Neuronal stem cell (in vitro differentiated cells): ENCODE measurements around the gene P2RX7.

ENCODE experiments used
- DNase-seq: peaks from one replicate; pipeline ENCODE4 v3.0.0-alpha.2; 2013; ENCODE audit warnings: low spot score
- H2AFZ ChIP-seq: one replicate; pipeline ENCODE4 v1.6.1; 2013; ENCODE audit warnings: mild to moderate bottlenecking, low read length, inconsistent platforms
- H2AK5ac ChIP-seq: 2 replicates; pipeline ENCODE4 v1.6.1; 2013; ENCODE audit warnings: low read depth, mild to moderate bottlenecking, inconsistent platforms, low read length, moderate library complexity, mixed read lengths
- H2BK120ac ChIP-seq: 2 replicates; pipeline ENCODE4 v1.6.1; 2013; ENCODE audit warnings: low read depth, mild to moderate bottlenecking, inconsistent platforms, low read length, moderate library complexity, mixed read lengths
- H2BK12ac ChIP-seq: one replicate; pipeline ENCODE4 v1.6.1; 2013; ENCODE audit warnings: low read length, inconsistent platforms
- H2BK15ac ChIP-seq: 2 replicates; pipeline ENCODE4 v1.6.1; 2013; ENCODE audit warnings: mild to moderate bottlenecking, low read length, inconsistent platforms, mixed read lengths
- H2BK5ac ChIP-seq: one replicate; pipeline ENCODE4 v1.6.1; 2013; ENCODE audit warnings: inconsistent platforms, mild to moderate bottlenecking, low read length, moderate library complexity
- H3K14ac ChIP-seq: one replicate; pipeline ENCODE4 v1.6.1; 2013; ENCODE audit warnings: low read length, inconsistent platforms
- H3K18ac ChIP-seq: 2 replicates; pipeline ENCODE4 v1.6.1; 2013; ENCODE audit warnings: low read length, inconsistent platforms
- H3K23ac ChIP-seq: 2 replicates; pipeline ENCODE4 v1.6.1; 2013; ENCODE audit warnings: low read depth, mild to moderate bottlenecking, mixed read lengths, low read length, inconsistent platforms; ENCODE audit not compliant: poor library complexity
- H3K27ac ChIP-seq: replicated peaks from 3 replicates; pipeline ENCODE4 v1.5.1; 2013; ENCODE audit warnings: low read length, inconsistent platforms
- H3K27me3 ChIP-seq, 3 experiments: 2 replicates each; pipeline ENCODE4 v1.6.1; 2013; ENCODE audit warnings: low read length in 3 of 3, mild to moderate bottlenecking in 2 of 3, inconsistent platforms in 1 of 3, low read depth in 1 of 3, mixed read lengths in 1 of 3, moderate library complexity in 1 of 3; ENCODE audit not compliant: control insufficient read depth in 3 of 3, insufficient read depth in 3 of 3
- H3K36me3 ChIP-seq, 2 donors: replicated peaks in 1 of 2; 2 replicates each; pipeline ENCODE4 v1.6.1; 2013; ENCODE audit warnings: low read length in 2 of 2; ENCODE audit not compliant: control insufficient read depth in 2 of 2, insufficient read depth in 2 of 2
- H3K4ac ChIP-seq: 2 replicates; pipeline ENCODE4 v1.6.1; 2013; ENCODE audit warnings: inconsistent platforms, mild to moderate bottlenecking, low read length, moderate library complexity
- H3K4me1 ChIP-seq, 2 donors: 1 replicate in 1 of 2; 2 replicates in 1 of 2; pipeline ENCODE4 v1.6.1; 2013; ENCODE audit warnings: low read length in 2 of 2, low read depth in 1 of 2; ENCODE audit not compliant: control insufficient read depth in 2 of 2, insufficient read depth in 1 of 2
- H3K4me2 ChIP-seq: one replicate; pipeline ENCODE4 v1.6.1; 2013; ENCODE audit warnings: mild to moderate bottlenecking, low read length, inconsistent platforms; ENCODE audit not compliant: insufficient read depth, poor library complexity, severe bottlenecking
- H3K4me3 ChIP-seq, 2 donors: 2 replicates each; pipeline ENCODE4 v1.5.1; 2013; ENCODE audit warnings: low read length in 2 of 2, mild to moderate bottlenecking in 2 of 2, inconsistent platforms in 1 of 2, moderate library complexity in 1 of 2
- H3K79me1 ChIP-seq: one replicate; pipeline ENCODE4 v1.6.1; 2013; ENCODE audit warnings: low read depth, mild to moderate bottlenecking, inconsistent platforms, low read length, moderate library complexity
- H3K9ac ChIP-seq: one replicate; pipeline ENCODE4 v1.6.1; 2013; ENCODE audit warnings: mild to moderate bottlenecking, low read depth, low read length, inconsistent platforms; ENCODE audit not compliant: poor library complexity
- H3K9me3 ChIP-seq, 2 donors: replicated peaks in 1 of 2; 2 replicates each; pipeline versions ENCODE3 to v1.6.1; 2013; ENCODE audit warnings: low read length in 2 of 2, mild to moderate bottlenecking in 2 of 2, inconsistent platforms in 1 of 2, low read depth in 1 of 2, mixed read lengths in 1 of 2, moderate library complexity in 1 of 2; ENCODE audit not compliant: control insufficient read depth in 2 of 2, insufficient read depth in 1 of 2
- H4K8ac ChIP-seq: one replicate; pipeline ENCODE4 v1.6.1; 2013; ENCODE audit warnings: low read depth, mild to moderate bottlenecking, inconsistent platforms, low read length, moderate library complexity
- H4K91ac ChIP-seq: one replicate; pipeline ENCODE4 v1.6.1; 2013; ENCODE audit warnings: low read length, low read depth, mild to moderate bottlenecking, inconsistent platforms; ENCODE audit not compliant: poor library complexity
- WGBS, 2 donors: extraction: QIAGEN DNeasy Blood & Tissue Kit; methylation state at CpG; one replicate each; pipeline ENCODE4 v1.1.7; 2013; ENCODE audit warnings: missing lambda C conversion rate in 2 of 2, mixed read lengths in 1 of 2; ENCODE audit not compliant: insufficient read length in 2 of 2, insufficient replicate concordance in 1 of 2; ENCODE audit errors: extremely low coverage in 2 of 2; 5-methylcytosine and 5-hydroxymethylcytosine counted together

Gene P2RX7

GRCh38 chr12:121123488-121123887, 9.2 kb upstream of the P2RX7 start:
- no peak overlapping the region for H3K27ac ChIP-seq
- H3K4me1 ChIP-seq, result no peaks in the 10 kb centered on the region
- no peak overlapping the region for H2AK5ac ChIP-seq
- peaks cover 0 to 1% of the 10 kb centered on the region in 2 donors for H3K9me3 ChIP-seq
- no peak overlapping the region for H2AFZ ChIP-seq
- no peak overlapping the region for H3K9ac ChIP-seq
- no peak overlapping the region for H4K91ac ChIP-seq
- H3K36me3 ChIP-seq, result no peaks in the 10 kb centered on the region
- H3K23ac ChIP-seq, result no peak overlapping the region
- no peak overlapping the region for H2BK12ac ChIP-seq
- H3K4me3 ChIP-seq, result no peak overlapping the region
- no peak overlapping the region for H3K18ac ChIP-seq
- no peak overlapping the region for H3K4ac ChIP-seq
- no peak overlapping the region for H2BK120ac ChIP-seq
- WGBS, 2 donors, result no CpG with 5 or more reads among the region's 2 CpGs
- no peaks in the 10 kb centered on the region for H3K79me1 ChIP-seq
- H2BK5ac ChIP-seq, result no peak overlapping the region
- H4K8ac ChIP-seq, result no peak overlapping the region
- peaks cover 0 to 5% (median 0%) of the 10 kb centered on the region in 3 experiments for H3K27me3 ChIP-seq
- H2BK15ac ChIP-seq, result no peak overlapping the region
- no peak overlapping the region for H3K14ac ChIP-seq
- DNase-seq, result no peak
- no peak overlapping the region for H3K4me2 ChIP-seq

- Histone ChIP-seq H2AFZ (no peak overlapping the region), H3K27me3 (peaks cover 0 to 3% (median 0%) of the 10 kb centered on the region in 3 experiments), H2BK12ac (no peak overlapping the region), H3K4me2 (no peak overlapping the region), H4K8ac (no peak overlapping the region), H3K27ac (no peak overlapping the region), H3K4ac (no peak overlapping the region), H3K79me1 (no peaks in the 10 kb centered on the region), H3K9ac (no peak overlapping the region), H3K14ac (no peak overlapping the region), H3K4me1 (no peaks in the 10 kb centered on the region), H2BK120ac (no peak overlapping the region), H3K23ac (no peak overlapping the region), H4K91ac (no peak overlapping the region), H2BK15ac (no peak overlapping the region), H3K9me3 (peaks cover 0 to 1% of the 10 kb centered on the region in 2 donors), H3K18ac (no peak overlapping the region), H3K4me3 (no peak overlapping the region), H3K36me3 (no peaks in the 10 kb centered on the region), H2AK5ac (no peak overlapping the region), H2BK5ac (no peak overlapping the region)
- DNase-seq, result no peak
- 100% methylated on average over 1 of the region's 4 CpGs for WGBS, 2 donors
Measured at GRCh38 chr12:121124402-121125109, 8.1 kb upstream of the P2RX7 start.

GRCh38 chr12:121127501-121127900, 5.2 kb upstream of the P2RX7 start:
- Histone ChIP-seq H3K9ac (no peak overlapping the region), H3K4me2 (no peak overlapping the region), H3K18ac (no peak overlapping the region), H3K4me3 (no peak overlapping the region), H3K27ac (no peak overlapping the region), H2BK12ac (no peak overlapping the region), H3K4ac (no peak overlapping the region), H2AK5ac (no peak overlapping the region), H3K23ac (no peak overlapping the region), H4K91ac (no peak overlapping the region), H3K36me3 (no peaks in the 10 kb centered on the region), H4K8ac (no peak overlapping the region), H3K27me3 (peaks cover 0 to 13% (median 0%) of the 10 kb centered on the region in 3 experiments), H2BK15ac (no peak overlapping the region), H3K79me1 (peaks cover 1% of the 10 kb centered on the region), H3K9me3 (peaks cover 0 to 1% of the 10 kb centered on the region in 2 donors), H2AFZ (no peak overlapping the region), H2BK5ac (no peak overlapping the region), H2BK120ac (no peak overlapping the region), H3K4me1 (peaks cover 0 to under 1% of the 10 kb centered on the region in 2 donors), H3K14ac (no peak overlapping the region)
- DNase-seq, result no peak
- WGBS, 2 donors, result no CpG with 5 or more reads among the region's 3 CpGs

GRCh38 chr12:121128908-121129810, 3.5 kb upstream of the P2RX7 start:
- WGBS, 2 donors, result no CpG with 5 or more reads among the region's 11 CpGs
- H4K91ac ChIP-seq, result no peak overlapping the region
- peak overlapping the region; percentile 42 for H2AFZ ChIP-seq
- no peak overlapping the region for H3K9ac ChIP-seq
- H2BK12ac ChIP-seq, result no peak overlapping the region
- H3K79me1 ChIP-seq, result peaks cover 1% of the 10 kb centered on the region
- no peak overlapping the region for H3K14ac ChIP-seq
- no peak overlapping the region for H3K4me2 ChIP-seq
- peaks cover 0 to 28% (median 0%) of the 10 kb centered on the region in 3 experiments for H3K27me3 ChIP-seq
- no peak overlapping the region for H2AK5ac ChIP-seq
- peaks cover 4 to 7% of the 10 kb centered on the region in 2 donors for H3K4me1 ChIP-seq
- peak overlapping the region; percentile 25 for H3K18ac ChIP-seq
- H2BK120ac ChIP-seq, result no peak overlapping the region
- H3K23ac ChIP-seq, result no peak overlapping the region
- H2BK15ac ChIP-seq, result no peak overlapping the region
- no peak overlapping the region for H3K27ac ChIP-seq
- H2BK5ac ChIP-seq, result no peak overlapping the region
- no peaks in the 10 kb centered on the region for H3K36me3 ChIP-seq
- H3K9me3 ChIP-seq, result peaks cover 0 to 1% of the 10 kb centered on the region in 2 donors
- H3K4me3 ChIP-seq, result no peak overlapping the region
- DNase-seq, result no peak
- H4K8ac ChIP-seq, result no peak overlapping the region
- no peak overlapping the region for H3K4ac ChIP-seq
